Calu3 (cell line): ENCODE results near the gene CNTNAP2. TPM values are rescaled to one million over a fixed set of nuclear protein-coding genes. Genes with fewer than 3 reads are reported as not detected.

ENCODE experiments used
- BruUV-seq: library from RNA; stranded (reverse); fragments of 400-500 nt; replicated peaks from 2 replicates; lab custom pipeline; 2021; lab: Mats Ljungman, UMichigan
- CTCF ChIA-PET: fragments of 300-600 bp; sonication (Branson Sonifier 250); formaldehyde crosslinking; loops from one replicate; lab custom pipeline; 2022; ENCODE audit warnings: antibody characterized with exemption; lab: Charles Lee
- DNase-seq: peaks from one replicate; pipeline ENCODE4 v3.0.0; 2022
- H3K27ac Mint-ChIP-seq: one replicate; pipeline ENCODE4 v1.8.0; 2022; ENCODE audit warnings: mixed read lengths; ENCODE audit not compliant: unreplicated experiment
- H3K27me3 Mint-ChIP-seq: one replicate; pipeline ENCODE4 v1.8.0; 2022; ENCODE audit warnings: mixed read lengths; ENCODE audit not compliant: unreplicated experiment
- H3K36me3 Mint-ChIP-seq: one replicate; pipeline ENCODE4 v1.8.0; 2022; ENCODE audit warnings: mild to moderate bottlenecking, moderate library complexity, mixed read lengths; ENCODE audit not compliant: insufficient read depth, unreplicated experiment
- H3K4me1 Mint-ChIP-seq: one replicate; pipeline ENCODE4 v1.8.0; 2022; ENCODE audit warnings: mild to moderate bottlenecking, low read depth, mixed read lengths; ENCODE audit not compliant: unreplicated experiment
- H3K4me3 Mint-ChIP-seq: one replicate; pipeline ENCODE4 v1.8.0; 2022; ENCODE audit warnings: mild to moderate bottlenecking, low read depth, moderate library complexity, mixed read lengths; ENCODE audit not compliant: unreplicated experiment
- H3K9me3 Mint-ChIP-seq: one replicate; pipeline ENCODE4 v1.8.0; 2022; ENCODE audit warnings: low read depth, mixed read lengths; ENCODE audit not compliant: unreplicated experiment
- intact Hi-C: fragments of 100-400 bp; cut with micrococcal nuclease; formaldehyde crosslinking; loops from one replicate; pipeline ENCODE4 v1.10.0; 2022; ENCODE audit not compliant: unreplicated experiment
- total RNA-seq: library from RNA; stranded (reverse); gene quantifications from 2 replicates; pipeline ENCODE4 v1.2.3, GENCODE V29; 2022
- TF ChIP-seq, protein P1 (sequence below): fragments of 200-600 bp; IDR thresholded peaks from one replicate; pipeline ENCODE4 v1.8.0; 2022; ENCODE audit warnings: antibody characterized with exemption; ENCODE audit not compliant: unreplicated experiment

The CNTNAP2 gene
- total RNA-seq, 1 experiment from 2014 or later, result 1.1 TPM

DNA sequence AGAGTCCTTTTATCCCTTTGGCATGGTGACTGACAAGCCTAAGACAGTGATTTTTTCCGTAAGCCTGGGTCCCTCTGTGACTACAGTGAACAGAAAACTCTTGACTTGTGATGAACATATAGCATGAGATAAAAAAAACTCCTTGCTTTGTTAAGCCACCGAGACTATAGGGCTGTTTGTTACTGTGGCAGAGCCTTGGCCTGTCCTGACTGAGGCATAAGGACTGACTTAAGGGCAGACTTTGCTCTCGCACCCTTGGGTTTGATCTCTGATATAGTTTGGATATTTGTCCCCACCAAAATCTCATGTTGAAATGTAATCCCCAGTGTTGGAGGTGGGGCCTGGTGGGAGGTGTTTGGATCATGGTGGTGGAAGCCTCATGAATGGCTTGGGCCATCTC lies 2157.5 kb downstream of the CNTNAP2 start:
- Mint-ChIP-seq H3K36me3 (no peaks in the 10 kb centered on the region), H3K4me1 (no peaks in the 10 kb centered on the region), H3K4me3 (no peak overlapping the region), H3K27me3 (peaks cover 88% of the 10 kb centered on the region), H3K9me3 (peaks cover 6% of the 10 kb centered on the region), H3K27ac (no peak overlapping the region)
- TF ChIP-seq, protein P1, sequence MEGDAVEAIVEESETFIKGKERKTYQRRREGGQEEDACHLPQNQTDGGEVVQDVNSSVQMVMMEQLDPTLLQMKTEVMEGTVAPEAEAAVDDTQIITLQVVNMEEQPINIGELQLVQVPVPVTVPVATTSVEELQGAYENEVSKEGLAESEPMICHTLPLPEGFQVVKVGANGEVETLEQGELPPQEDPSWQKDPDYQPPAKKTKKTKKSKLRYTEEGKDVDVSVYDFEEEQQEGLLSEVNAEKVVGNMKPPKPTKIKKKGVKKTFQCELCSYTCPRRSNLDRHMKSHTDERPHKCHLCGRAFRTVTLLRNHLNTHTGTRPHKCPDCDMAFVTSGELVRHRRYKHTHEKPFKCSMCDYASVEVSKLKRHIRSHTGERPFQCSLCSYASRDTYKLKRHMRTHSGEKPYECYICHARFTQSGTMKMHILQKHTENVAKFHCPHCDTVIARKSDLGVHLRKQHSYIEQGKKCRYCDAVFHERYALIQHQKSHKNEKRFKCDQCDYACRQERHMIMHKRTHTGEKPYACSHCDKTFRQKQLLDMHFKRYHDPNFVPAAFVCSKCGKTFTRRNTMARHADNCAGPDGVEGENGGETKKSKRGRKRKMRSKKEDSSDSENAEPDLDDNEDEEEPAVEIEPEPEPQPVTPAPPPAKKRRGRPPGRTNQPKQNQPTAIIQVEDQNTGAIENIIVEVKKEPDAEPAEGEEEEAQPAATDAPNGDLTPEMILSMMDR, result no peak
- CTCF ChIA-PET, result no interaction called here
- no peak for DNase-seq
- BruUV-seq, result no TSS peak
- intact Hi-C loops, result no loop called here

DNA sequence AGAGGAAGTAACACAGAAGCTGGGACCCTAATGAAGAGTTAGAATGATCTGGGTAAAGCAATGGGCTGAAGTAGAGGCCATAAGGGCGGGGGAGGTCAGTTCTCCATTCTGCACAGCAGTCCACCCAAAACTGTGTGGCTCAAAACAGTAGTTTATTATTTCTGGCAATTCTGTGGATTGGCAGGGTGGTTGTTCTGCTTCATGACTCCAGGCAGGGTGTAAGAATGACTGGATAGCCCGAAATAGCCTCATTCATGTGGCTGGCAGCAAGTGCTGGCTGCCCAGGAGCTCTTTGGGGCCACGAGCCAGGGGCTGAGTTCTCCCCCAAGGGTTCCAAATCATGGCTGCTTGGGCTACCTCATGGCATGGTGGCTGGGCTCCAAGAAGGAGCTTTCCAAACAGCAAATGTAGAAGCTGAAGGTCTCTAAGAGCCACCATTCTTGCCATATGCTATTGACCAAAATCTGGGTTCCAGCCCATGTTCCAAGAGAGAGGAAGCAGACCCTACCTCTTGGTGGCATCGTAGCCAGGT lies 2158.8 kb downstream of the CNTNAP2 start:
- H3K27me3 Mint-ChIP-seq, result peaks cover 88% of the 10 kb centered on the region
- TF ChIP-seq, protein P1, result no peak
- CTCF ChIA-PET, result interaction anchor here (0.7 kb wide), 1 partner anchor 697 kb away, joined by 3 read pairs; no protein-coding TSS in a partner anchor
- no peaks in the 10 kb centered on the region for H3K36me3 Mint-ChIP-seq
- BruUV-seq, result no TSS peak
- H3K27ac Mint-ChIP-seq, result no peak overlapping the region
- no peak for DNase-seq
- H3K9me3 Mint-ChIP-seq, result peaks cover 7% of the 10 kb centered on the region
- intact Hi-C loops, result no loop called here
- H3K4me1 Mint-ChIP-seq, result no peaks in the 10 kb centered on the region
- no peak overlapping the region for H3K4me3 Mint-ChIP-seq

GRCh38 chr7:148276314-148277041 lies 2159.9 kb downstream of the CNTNAP2 start:
- peaks cover 83% of the 10 kb centered on the region for H3K27me3 Mint-ChIP-seq

DNA sequence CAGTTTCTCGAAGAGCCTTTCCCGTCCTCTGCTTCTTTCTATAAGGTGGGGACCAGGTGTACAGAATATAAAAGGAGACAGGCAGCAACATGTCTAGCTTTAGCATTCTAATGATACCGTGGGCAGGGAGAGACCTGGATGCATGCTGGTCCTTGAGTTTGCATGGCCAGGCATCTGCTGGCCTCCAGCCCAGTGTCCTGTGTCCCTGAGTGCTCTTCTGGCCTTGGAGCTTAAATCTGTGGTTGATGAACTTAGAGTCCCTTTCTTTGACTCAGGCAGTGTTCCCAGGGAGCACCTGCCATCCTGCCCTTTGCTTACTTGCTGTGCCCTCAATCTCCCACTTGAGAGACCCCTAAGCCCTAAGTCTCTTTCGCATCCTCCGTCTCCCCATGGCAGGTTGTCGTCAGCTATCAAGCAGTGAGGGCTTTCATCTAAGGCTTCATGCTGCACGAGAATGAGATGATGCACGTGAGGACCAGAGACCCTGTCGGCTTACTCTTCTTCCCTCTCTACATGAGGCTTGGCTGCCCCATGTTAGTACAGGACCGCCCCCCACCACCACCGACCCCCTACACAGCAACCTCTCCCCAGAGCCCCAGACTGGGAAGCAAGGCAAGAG lies 2160.6 kb downstream of the CNTNAP2 start:
- Mint-ChIP-seq H3K36me3 (no peaks in the 10 kb centered on the region), H3K27me3 (peaks cover 76% of the 10 kb centered on the region), H3K27ac (no peak overlapping the region), H3K4me3 (no peak overlapping the region), H3K4me1 (no peaks in the 10 kb centered on the region), H3K9me3 (peaks cover 7% of the 10 kb centered on the region)
- DNase-seq, result no peak
- TF ChIP-seq, protein P1, result no peak
- CTCF ChIA-PET, result no interaction called here
- no TSS peak for BruUV-seq
- intact Hi-C loops, result no loop called here

More at GRCh38 chr7:148276314-148277041, 2159.9 kb downstream of the CNTNAP2 start:
- no peaks in the 10 kb centered on the region for H3K4me1 Mint-ChIP-seq
- no peak overlapping the region for H3K27ac Mint-ChIP-seq
- no TSS peak for BruUV-seq
- H3K4me3 Mint-ChIP-seq, result no peak overlapping the region
- H3K36me3 Mint-ChIP-seq, result no peaks in the 10 kb centered on the region
- DNase-seq, result no peak
- intact Hi-C loops, result no loop called here
- peaks cover 7% of the 10 kb centered on the region for H3K9me3 Mint-ChIP-seq
- TF ChIP-seq, protein P1, result no peak
- CTCF ChIA-PET, result no interaction called here
